ENCODE measurements around the gene ADAMTS15. TPM values are rescaled to one million over a fixed set of nuclear protein-coding genes. Genes with fewer than 3 reads are reported as not detected.

ADAMTS15 gene
- total RNA-seq, 1 donor from 2014 or later, result 9.9 TPM

GRCh38 chr11:130499828-130500227, 51.4 kb downstream of the ADAMTS15 start:
- no peak for TF ChIP-seq CTCF (IDR thresholded peaks at IDR 0.05; ENCODE audit: unreplicated experiment)
- H3K4me1 Mint-ChIP-seq, result no peaks in the 10 kb centered on the region
- peaks cover 32% of the 10 kb centered on the region for H3K9me3 Mint-ChIP-seq
- H3K4me3 Mint-ChIP-seq, result no peak overlapping the region
- peaks cover 2% of the 10 kb centered on the region for H3K27me3 Mint-ChIP-seq (ENCODE audit: low read depth)
- no peak overlapping the region for H3K27ac Mint-ChIP-seq
- H3K36me3 Mint-ChIP-seq, result peaks cover 3% of the 10 kb centered on the region
- DNase-seq (ENCODE audit: low spot score in 2 of 2, unreplicated experiment in 2 of 2), result no peak

GRCh38 chr11:130504317-130504716, 55.9 kb downstream of the ADAMTS15 start:
- Mint-ChIP-seq H3K4me3 (no peak overlapping the region), H3K27me3 (ENCODE audit: low read depth) (no peaks in the 10 kb centered on the region), H3K27ac (no peak overlapping the region), H3K36me3 (peaks cover 12% of the 10 kb centered on the region), H3K4me1 (peaks cover 5% of the 10 kb centered on the region), H3K9me3 (peaks cover 45% of the 10 kb centered on the region)
- DNase-seq (ENCODE audit: low spot score in 2 of 2, unreplicated experiment in 2 of 2), result no peak
- no peak for TF ChIP-seq CTCF (IDR thresholded peaks at IDR 0.05; ENCODE audit: unreplicated experiment)

GRCh38 chr11:130508913-130509312, 60.5 kb downstream of the ADAMTS15 start:
- no peak overlapping the region for H3K27ac Mint-ChIP-seq
- DNase-seq (ENCODE audit: low spot score in 2 of 2, unreplicated experiment in 2 of 2), result no peak
- no peak for TF ChIP-seq CTCF (IDR thresholded peaks at IDR 0.05; ENCODE audit: unreplicated experiment)
- peaks cover 16% of the 10 kb centered on the region for H3K4me1 Mint-ChIP-seq
- peaks cover 12% of the 10 kb centered on the region for H3K36me3 Mint-ChIP-seq
- no peak overlapping the region for H3K4me3 Mint-ChIP-seq
- H3K27me3 Mint-ChIP-seq (ENCODE audit: low read depth), result no peaks in the 10 kb centered on the region
- H3K9me3 Mint-ChIP-seq, result peaks cover 35% of the 10 kb centered on the region

GRCh38 chr11:130509942-130510341, 61.5 kb downstream of the ADAMTS15 start:
- peak overlapping the region; percentile 13 for H3K27ac Mint-ChIP-seq
- H3K9me3 Mint-ChIP-seq, result peaks cover 26% of the 10 kb centered on the region
- no peak overlapping the region for H3K4me3 Mint-ChIP-seq
- no peaks in the 10 kb centered on the region for H3K27me3 Mint-ChIP-seq (ENCODE audit: low read depth)
- H3K36me3 Mint-ChIP-seq, result peaks cover 10% of the 10 kb centered on the region
- DNase-seq (ENCODE audit: low spot score in 2 of 2, unreplicated experiment in 2 of 2), result no peak
- TF ChIP-seq CTCF (IDR thresholded peaks at IDR 0.05; ENCODE audit: unreplicated experiment), result no peak
- H3K4me1 Mint-ChIP-seq, result peaks cover 16% of the 10 kb centered on the region

GRCh38 chr11:130510407-130511006, 62.1 kb downstream of the ADAMTS15 start:
- H3K4me3 Mint-ChIP-seq, result no peak overlapping the region
- peak overlapping the region; percentile 28 for H3K27ac Mint-ChIP-seq
- peaks cover 4% of the 10 kb centered on the region for H3K36me3 Mint-ChIP-seq
- no peak for TF ChIP-seq CTCF (IDR thresholded peaks at IDR 0.05; ENCODE audit: unreplicated experiment)
- DNase-seq (ENCODE audit: low spot score in 2 of 2, unreplicated experiment in 2 of 2), result no peak
- H3K4me1 Mint-ChIP-seq, result peaks cover 16% of the 10 kb centered on the region
- H3K9me3 Mint-ChIP-seq, result peaks cover 21% of the 10 kb centered on the region
- peaks cover 2% of the 10 kb centered on the region for H3K27me3 Mint-ChIP-seq (ENCODE audit: low read depth)

GRCh38 chr11:130511765-130512164, 63.3 kb downstream of the ADAMTS15 start:
- Mint-ChIP-seq H3K4me3 (no peak overlapping the region), H3K9me3 (peaks cover 9% of the 10 kb centered on the region), H3K27ac (no peak overlapping the region), H3K4me1 (peaks cover 16% of the 10 kb centered on the region), H3K36me3 (peaks cover under 1% of the 10 kb centered on the region), H3K27me3 (ENCODE audit: low read depth) (peaks cover 2% of the 10 kb centered on the region)
- no peak for TF ChIP-seq CTCF (IDR thresholded peaks at IDR 0.05; ENCODE audit: unreplicated experiment)
- no peak for DNase-seq (ENCODE audit: low spot score in 2 of 2, unreplicated experiment in 2 of 2)

Measured in mesothelial cell of epicardium (in vitro differentiated cells).